Activated T-cell treated with anti-CD3 and anti-CD28 coated beads, Interleukin-2, amount 50 U/mL, for 48 hours (primary cell): ENCODE results near the gene KIF12.

Experiments
- DNase-seq, 2 experiments: peaks; one replicate each; pipeline ENCODE4 v3.0.0-alpha.2; 2020

Gene KIF12

DNA sequence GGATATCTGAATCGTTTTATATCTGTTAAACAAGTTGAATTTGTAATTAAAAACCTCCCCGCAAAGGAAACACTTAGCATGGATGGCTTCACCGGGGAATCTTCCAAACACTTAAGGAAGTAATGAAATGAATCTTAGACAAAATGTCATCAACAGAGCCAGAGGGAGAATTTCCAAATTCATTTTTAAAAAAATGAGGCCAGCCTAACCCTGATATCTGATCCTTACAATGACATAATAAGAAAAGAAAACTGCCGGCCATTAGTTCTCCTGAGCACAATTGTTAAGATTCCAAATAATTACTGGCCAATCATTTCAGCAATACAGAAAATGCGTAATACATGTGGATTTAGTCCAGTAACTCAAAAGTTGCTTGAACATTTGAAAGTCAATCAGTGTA, 6.1 kb upstream of the KIF12 start:
- no peak for DNase-seq

DNA sequence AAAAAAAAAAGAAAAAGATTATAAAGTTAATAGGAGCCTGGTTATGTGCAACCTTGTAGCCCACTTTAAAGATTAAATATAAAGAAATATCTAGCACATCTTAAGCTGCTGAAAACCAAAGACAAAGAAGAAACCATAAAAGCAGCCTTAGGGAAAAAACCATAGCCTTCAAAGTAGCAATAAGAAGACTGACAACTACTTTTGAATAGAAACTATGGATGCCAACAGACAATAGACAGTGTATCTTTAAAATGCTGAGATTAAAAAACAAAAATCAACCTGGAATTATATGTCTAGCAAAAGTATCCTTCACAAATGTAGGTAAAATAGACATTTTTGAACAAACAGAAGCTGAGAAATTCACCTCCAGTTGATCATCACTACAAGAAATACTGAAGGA, 3.4 kb upstream of the KIF12 start:
- DNase-seq, result no peak

GRCh38 chr9:114100536-114100935, 1.4 kb upstream of the KIF12 start:
- no peak for DNase-seq

DNA sequence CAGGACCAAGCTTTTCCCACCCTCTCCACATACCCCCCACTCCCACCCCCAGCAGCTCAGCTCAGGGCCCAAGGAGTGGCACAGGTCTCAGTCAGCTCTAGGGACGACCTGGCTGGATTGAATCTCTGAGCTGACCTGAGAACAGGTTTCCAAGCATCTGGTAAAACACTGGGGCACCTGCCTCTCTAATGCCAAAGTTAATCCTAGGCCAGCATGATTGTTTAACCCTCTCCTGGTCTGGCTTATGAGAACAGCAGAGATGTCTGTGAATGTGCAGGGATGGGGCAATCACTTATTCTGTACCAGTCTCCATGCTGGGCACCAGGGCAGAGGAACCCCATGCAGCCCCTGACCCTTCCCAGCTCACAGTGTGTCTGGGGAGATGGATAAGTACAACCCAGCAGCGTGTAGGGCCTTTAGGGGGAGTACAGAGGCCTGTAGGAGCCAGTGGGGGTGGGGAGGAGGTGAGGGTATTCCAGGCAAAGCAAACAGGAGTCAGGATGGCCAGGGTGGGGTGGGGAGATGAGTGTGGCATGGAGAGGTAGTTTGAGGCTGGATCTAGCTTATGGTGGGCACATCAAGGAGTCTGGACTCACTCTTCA, 678 bp upstream of the KIF12 start:
- no peak for DNase-seq

GRCh38 chr9:114098021-114098935, 814 bp downstream of the KIF12 start:
- DNase-seq, result peak; percentile 51 to 60

GRCh38 chr9:114097613-114098020, 1.5 kb downstream of the KIF12 start:
- DNase-seq, result no peak

DNA sequence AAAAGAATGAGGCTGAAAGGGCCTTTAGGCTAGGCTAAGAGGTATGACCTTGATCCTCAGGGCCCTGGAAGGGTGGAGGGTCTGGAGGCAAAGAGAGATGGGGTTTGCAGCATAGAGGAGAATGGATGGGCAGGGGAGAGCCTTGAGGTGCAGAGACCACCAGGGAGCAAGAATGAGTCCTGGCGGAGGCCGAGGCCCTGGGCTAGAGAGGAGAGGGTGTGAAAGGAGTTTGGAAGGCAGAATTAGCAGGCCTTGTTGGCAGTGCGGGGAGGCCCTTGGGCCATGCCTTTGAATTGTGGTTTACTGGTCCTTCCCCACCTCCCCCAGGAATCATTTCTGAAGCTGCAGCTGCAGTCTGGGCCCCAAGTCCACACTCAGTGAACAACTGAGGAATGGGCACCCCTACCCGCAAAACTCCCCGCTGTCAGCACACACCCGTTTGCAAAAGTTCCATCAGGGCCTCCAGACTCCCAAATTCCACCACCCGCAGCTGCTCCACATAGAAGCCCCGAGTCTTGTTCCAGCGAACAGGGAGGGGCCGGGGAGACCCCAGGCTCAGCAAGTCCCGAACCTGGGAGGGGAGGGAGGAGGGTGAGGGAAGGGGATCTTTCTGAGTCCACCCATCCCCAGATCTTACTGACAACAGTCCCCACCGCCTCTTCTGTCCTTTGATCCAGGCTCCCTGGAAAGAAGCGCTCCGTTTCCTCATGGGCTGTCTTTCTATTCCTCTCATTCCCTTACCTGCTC, 2.1 kb downstream of the KIF12 start:
- no peak for DNase-seq

- DNase-seq, result peak in 1 of 2 experiments; percentile 26
Observed at GRCh38 chr9:114096041-114096511, 3.0 kb downstream of the KIF12 start.

- no peak for DNase-seq
Observed at GRCh38 chr9:114094971-114095370, 4.1 kb downstream of the KIF12 start.

DNA sequence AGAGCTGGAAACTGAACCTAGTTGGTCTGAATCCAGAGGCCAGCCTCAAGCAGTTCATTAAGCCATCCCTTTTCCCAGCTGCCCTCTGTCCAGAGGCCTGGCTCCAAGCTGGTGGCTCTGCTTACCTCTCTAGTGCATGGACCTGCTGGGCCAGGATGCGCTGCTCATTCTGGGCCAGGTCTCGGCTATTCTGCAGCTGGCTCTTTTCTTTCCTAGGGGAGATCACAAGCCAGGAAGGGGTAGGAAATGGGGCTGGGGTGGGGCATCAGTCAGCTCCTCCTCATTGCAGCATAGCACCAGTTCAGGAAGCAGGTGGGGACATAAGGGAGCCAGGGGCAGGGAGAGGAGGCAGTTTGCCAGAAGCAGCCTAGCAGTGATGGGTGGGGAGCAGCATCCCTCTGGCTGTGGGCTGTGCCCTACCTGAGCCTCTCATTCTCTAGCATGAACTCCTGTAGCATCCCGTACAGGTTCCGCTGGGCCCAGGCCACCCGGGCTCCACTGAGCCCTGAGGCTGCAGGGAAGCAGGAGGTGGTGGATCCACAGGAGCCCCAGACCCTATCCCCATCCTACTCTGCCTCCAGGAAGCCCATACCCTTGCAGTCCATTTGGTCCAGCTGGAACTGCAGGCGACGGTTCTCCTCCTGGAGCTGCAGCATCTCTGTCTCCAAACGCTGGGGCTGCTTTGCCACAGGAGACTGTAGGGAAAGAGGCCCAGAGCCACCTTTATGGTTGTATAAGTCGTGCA, 5.2 kb downstream of the KIF12 start:
- DNase-seq, result no peak

DNA sequence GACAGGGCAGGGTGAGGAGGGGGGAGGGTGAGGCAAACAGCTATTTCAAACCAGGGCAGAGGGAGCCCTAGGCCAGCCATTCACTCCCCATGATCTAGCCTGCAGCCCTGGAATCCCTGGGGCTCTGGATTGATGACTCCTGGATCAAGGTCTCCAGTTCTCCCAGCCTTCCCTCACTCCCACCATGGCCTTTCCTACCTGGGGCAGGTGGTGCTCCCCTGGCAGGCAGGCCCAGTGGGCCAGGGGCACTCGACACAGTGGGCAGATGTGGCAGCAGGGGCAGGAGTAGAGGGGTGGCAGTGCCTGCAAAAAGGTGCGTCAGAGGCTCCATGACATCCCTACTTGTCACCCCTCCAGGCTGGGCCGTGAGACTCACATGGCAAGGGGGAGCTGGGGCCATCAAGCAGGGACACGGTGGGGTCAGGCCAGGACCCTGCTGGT, 6.0 kb downstream of the KIF12 start:
- DNase-seq, result peak in 1 of 2 experiments; percentile 4

GRCh38 chr9:114092336-114092735, 6.8 kb downstream of the KIF12 start:
- DNase-seq, result peak in 1 of 2 experiments; percentile 4

- peak in 1 of 2 experiments; percentile 3 for DNase-seq
Observed at GRCh38 chr9:114091711-114092110, 7.4 kb downstream of the KIF12 start.

DNA sequence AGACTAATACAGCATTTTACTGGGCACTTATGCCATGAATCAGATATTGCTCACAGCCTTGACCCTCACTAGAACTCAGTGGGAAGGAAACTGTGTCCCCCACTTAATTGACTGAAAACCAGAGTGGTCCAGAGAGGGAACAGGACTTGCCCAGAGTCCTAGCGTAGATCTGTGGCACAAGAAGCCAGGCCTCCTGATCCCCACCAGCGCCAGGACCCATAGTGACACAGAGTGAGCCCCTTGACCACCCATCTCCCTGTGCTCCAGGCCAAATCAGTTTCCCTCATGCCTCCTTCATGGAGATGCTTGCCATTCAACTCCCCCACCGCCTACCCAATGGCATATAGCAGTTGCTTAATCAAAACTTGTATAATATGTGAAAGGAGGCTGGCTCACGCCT, 8.3 kb downstream of the KIF12 start:
- DNase-seq, result no peak

DNA sequence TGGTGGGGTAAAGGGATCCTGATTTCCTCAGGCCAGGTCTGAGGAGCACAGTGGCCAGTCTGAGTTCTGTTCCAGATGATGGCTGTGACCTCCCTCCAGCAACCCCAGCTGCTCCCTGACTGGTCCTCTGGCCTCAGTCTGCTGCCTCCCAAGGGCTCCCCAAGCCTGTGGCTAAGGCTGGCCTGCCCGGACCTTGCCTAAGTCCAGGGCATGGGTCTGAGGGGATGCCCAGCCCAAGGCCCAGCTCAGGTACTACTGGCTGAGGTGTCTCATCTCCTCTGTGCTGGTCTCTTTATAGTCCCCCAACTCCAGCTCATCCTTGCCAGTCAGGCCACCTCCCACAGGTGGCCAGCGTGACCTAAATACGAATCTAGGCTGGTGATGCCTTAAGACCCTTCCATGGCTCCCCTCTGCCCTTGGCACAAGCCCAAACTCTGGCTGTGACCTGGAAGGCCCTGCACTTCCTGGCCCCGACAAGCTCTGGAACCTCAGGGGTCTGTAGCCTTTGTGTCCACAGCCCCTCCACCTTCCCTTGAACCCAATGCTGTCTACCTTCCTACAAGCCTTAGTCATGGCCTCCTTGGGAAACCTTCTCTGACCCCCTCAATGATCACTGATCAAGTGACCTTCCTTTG, 9.8 kb downstream of the KIF12 start:
- peak in 1 of 2 experiments; percentile 8 for DNase-seq

- no peak for DNase-seq
Observed at GRCh38 chr9:114088571-114089170, 10.4 kb downstream of the KIF12 start.

GRCh38 chr9:114087721-114088120, 11.4 kb downstream of the KIF12 start:
- no peak for DNase-seq

GRCh38 chr9:114086607-114087006, 12.5 kb downstream of the KIF12 start:
- DNase-seq, result peak in 1 of 2 experiments; percentile 6

DNA sequence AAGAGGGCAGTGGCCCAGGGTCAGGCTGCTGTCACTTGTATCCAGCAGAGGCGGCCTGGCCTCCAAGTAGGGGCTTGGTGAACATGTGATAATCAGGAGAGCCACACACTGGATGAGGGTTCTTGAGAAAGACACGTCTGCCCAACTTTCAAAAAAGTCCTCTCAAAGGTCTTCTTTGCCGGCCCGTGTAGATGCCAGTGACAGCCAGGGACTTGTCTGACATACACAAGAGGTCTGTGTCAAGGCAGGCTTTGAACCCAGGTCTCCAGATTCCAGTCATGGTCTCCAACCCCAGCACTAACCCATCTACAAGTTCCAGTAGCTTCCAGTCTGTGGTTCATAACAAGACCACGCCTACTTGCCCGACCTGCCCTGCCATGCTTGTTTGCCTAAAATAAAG, 13.1 kb downstream of the KIF12 start:
- DNase-seq, result peak in 1 of 2 experiments; percentile 5

GRCh38 chr9:114085387-114085789, 13.7 kb downstream of the KIF12 start:
- DNase-seq, result peak in 1 of 2 experiments; percentile 6

- DNase-seq, result peak in 1 of 2 experiments; percentile 6
Observed at GRCh38 chr9:114084282-114085073, 14.6 kb downstream of the KIF12 start.
